GM03348 (cell line): ENCODE data around the gene BRPF1.
A peak's percentile ranks its signal among the peaks of the same experiment; 100 is the strongest.

Source experiments
- DNase-seq: peaks from one replicate; pipeline ENCODE4 v3.0.0; 2012; ENCODE audit warnings: low spot score

BRPF1 gene

DNA sequence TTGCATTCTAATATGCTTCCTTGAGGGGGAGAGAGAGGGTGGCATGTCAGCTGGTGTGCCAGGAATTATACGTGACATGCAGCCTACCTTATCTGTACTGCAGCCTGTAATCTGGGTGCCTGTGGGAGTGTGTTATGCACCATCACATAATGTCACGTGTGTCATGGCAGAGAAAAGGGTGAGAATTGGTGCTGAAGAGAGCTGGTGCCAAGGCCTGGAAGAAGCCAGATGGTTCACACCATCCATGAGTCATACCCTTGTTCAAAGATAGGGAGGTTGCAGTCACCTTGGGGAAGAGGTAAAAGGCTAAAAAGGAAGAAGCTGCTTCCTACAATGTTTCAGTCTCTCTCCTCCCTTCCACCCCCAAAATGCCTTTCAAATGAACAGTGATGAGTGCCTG is 5.3 kb downstream of the BRPF1 start:
- DNase-seq, result no peak

- DNase-seq, result no peak
These were observed 7.6 kb downstream of the BRPF1 start for GRCh38 chr3:9739181-9739580.

DNA sequence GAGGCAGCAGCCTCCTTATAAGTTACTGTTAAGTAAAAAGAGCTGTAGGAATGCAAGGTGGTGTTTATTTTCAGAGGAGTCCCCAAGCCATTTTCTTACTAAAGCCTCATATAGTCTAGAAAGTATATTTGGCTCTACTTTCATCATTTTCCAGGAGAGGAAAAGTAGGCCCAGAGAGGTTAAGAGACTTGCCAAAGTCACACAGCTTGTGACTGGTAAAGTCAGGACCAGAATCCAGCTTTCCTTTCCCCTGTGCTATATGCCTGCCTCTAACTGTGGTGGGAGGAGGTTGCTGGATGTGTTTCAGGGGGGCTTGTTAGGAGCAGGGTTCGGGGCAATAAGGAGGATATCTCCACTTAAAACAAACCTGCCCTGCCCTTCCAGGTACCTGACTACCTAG is 11.0 kb downstream of the BRPF1 start:
- no peak for DNase-seq

DNA sequence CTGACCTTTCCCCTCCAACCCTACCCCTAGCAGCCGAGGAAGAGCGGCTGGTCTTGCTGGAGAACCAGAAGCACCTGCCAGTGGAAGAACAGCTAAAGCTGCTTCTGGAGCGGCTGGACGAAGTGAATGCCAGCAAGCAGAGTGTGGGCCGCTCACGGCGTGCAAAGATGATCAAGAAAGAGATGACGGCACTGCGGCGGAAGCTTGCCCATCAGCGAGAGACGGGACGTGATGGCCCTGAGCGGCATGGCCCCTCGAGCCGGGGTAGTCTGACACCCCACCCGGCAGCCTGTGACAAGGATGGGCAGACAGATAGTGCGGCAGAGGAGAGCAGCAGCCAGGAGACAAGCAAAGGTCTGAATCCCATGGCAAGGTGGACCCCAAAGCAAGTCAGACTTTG is 12.0 kb downstream of the BRPF1 start:
- no peak for DNase-seq

DNA sequence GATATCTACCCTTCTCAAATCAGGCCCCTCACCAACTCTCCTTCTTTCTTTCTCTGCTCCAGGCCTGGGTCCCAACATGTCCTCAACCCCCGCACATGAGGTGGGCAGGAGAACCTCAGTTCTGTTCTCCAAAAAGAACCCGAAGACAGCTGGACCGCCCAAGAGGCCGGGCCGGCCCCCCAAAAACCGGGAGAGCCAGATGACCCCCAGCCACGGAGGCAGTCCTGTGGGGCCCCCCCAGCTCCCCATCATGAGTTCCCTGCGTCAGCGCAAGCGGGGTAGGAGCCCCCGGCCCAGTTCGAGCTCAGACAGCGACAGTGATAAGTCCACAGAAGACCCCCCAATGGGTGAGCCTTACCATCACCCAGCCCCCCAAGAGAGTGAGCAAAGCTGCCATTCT is 12.6 kb downstream of the BRPF1 start:
- no peak for DNase-seq

DNA sequence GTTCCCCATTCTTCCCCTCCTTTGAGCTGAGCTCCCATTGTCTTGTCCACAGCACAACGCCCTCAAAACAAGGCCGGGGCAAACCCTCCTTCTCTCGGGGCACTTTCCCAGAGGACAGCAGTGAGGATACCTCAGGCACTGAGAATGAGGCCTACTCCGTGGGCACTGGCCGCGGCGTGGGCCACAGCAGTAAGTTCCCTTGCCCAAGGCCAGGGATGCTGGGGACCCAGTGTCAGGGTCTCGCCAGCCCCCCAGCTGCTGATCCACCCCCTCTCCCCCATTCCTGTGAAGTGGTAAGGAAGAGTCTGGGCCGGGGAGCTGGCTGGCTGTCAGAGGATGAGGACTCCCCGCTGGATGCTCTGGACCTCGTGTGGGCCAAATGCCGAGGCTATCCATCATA is 14.0 kb downstream of the BRPF1 start:
- no peak for DNase-seq

DNA sequence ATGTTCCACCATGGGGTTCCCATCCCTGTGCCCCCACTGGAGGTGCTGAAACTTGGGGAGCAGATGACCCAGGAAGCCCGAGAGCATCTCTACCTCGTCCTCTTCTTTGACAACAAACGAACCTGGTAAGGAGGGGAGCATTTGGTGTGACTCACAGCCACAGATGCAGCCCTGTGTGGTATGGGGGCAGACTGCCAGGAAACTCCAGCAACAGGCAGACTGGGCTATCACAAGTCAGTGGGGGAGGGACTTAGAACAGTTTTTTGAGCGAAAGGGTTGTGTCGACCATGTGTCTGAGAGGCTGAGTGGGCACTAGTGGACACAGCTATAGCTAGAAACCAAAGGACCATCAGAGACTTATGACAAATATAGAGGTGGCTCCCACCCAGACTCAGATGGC is 14.8 kb downstream of the BRPF1 start:
- DNase-seq, result peak; percentile 36

DNA sequence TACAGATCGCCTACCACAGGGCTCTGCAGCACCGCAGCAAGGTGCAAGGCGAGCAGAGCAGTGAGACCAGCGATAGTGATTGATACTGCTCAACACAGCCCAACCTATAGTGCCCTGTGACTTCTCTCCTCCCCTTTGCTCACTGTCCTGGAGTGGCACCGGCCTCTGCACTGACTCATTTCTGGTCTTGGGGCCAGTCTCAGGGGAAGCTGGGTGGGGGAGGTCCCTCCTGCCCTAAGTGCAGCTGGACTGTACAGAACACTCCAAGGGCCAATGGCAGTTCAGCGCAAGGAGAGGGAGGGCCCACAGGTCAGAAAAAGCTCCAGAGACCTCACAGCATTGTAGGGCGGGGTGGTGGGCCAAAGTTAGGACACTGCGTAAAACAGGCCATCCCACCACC is 15.7 kb downstream of the BRPF1 start:
- DNase-seq, result no peak

DNA sequence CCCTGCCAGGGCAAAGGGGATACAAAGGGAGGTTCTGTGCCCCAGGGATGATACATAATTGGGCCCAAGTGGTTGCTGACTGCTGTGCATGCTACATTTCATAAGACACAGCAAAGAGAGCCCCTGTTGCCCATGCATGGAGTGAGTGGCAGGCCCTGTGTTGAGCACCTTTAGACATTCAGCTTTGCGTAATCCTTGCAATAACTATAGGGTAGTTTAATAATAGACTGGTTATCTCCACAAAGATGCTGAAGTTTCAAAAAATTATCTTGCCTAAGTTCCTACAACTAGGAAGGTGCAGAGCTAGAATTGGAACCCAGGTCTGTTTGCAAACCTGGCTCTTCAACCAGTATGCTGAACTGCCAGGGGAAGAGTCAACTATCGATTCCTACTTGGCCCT is 16.5 kb downstream of the BRPF1 start:
- no peak for DNase-seq

- DNase-seq, result no peak
These were observed 17.7 kb downstream of the BRPF1 start for GRCh38 chr3:9749296-9749644.

GRCh38 chr3:9749645-9750555 is 18.4 kb downstream of the BRPF1 start, which contains the start of gene OGG1:
TSS of gene OGG1 (plus strand) at chr3:9749952. CDS start at chr3:9750287, 335 bp downstream.
- DNase-seq, result peak; percentile 98

GRCh38 chr3:9750556-9751411 is 19.2 kb downstream of the BRPF1 start:
- peak; percentile 32 for DNase-seq

GRCh38 chr3:9754678-9755077 is 23.1 kb downstream of the BRPF1 start:
- DNase-seq, result no peak

DNA sequence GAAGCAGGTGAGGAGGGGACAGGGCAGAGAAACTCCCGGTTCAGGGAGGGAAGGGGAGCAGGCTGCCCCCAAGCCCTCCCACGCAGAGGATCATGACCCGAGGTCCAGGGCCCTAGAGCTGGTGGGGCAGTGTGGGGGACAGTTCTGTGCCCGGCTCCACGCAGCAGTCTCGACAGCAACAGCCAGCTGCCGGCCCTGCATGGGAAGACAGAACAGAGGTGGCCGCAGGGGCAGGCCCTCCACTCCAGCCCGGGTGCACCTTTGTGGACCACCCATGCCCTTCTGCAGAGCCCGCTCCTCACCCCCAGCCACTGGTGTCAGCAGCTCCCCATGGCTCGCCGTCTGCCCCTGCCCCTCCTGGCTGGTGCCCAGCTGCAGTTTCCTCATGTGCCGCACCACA is 25.9 kb downstream of the BRPF1 start:
- no peak for DNase-seq

DNA sequence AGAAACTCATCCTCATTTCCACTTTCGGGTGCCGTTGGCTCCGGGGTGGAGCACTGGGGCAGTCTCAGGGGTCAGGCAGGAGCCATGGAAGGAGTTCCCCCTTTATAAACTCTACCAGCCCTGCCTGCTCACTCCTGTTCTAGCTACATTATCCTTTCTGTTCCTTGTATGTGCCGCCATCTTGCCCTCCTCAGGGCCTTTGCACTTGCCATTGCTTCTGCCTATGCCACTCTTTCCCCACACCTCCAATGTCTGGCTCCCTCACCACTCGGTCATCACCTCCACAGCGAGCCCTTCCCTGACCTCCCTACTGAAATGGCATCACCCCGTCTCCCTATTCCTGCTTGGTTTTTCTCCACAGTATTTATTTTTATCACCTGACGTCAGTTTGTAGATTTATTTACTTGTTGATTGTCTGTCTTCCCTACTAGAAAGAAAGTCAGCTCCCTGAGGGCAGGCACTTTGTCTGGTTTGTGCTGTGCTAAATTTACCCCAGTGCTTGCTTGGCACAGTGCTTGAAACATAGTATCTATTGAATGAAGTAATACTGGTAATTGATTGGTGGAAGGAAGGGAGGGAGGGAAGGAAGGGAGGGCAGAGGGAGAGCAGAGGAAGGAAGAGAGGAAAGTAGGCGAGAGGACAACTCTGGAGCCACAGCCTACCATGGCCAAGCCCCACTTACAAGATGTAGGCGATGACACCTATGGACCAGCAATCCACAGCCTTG is 29.4 kb downstream of the BRPF1 start:
- no peak for DNase-seq

DNA sequence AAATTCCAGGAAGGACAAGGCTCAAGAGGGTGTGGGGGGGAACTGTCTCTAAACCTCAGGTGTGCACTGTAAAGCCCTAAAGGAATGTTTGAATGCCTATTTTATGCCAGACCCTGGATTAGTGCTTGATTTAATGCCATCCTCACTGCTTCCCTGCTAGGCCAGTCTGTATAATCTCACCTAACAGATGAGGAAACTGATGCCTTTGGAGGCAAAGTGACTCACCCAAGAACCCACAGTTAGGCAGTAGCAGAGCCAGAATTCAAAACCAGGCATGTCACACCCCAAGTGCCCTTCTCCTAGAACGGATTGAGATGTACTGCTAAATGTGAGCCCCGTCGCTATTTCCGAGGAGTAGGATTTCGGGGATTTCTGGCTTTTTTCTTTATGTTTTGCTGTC is 30.4 kb downstream of the BRPF1 start:
- no peak for DNase-seq

- DNase-seq, result no peak
These were observed 31.3 kb downstream of the BRPF1 start for GRCh38 chr3:9762871-9763270.

GRCh38 chr3:9765865-9766264 is 34.3 kb downstream of the BRPF1 start:
- DNase-seq, result no peak

DNA sequence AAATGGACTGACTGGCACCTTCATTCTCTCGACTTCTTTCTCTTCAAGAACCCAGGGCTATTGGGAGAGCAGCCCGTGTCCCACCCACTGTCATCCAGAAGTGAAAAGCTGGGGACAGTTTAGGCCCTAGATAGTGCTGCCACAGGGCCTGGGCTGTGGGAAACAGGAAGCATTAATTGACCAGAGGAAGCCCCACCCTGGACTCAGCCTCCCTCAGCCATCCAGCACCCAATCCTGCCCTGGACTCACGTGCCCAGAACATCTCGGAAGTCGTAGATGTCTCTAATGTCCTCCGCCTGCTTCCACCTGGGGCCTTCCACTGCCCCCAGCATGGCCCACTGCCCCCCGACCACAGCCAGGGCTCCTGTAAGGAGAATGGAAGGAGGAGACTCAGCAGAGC is 35.9 kb downstream of the BRPF1 start:
- DNase-seq, result no peak

DNA sequence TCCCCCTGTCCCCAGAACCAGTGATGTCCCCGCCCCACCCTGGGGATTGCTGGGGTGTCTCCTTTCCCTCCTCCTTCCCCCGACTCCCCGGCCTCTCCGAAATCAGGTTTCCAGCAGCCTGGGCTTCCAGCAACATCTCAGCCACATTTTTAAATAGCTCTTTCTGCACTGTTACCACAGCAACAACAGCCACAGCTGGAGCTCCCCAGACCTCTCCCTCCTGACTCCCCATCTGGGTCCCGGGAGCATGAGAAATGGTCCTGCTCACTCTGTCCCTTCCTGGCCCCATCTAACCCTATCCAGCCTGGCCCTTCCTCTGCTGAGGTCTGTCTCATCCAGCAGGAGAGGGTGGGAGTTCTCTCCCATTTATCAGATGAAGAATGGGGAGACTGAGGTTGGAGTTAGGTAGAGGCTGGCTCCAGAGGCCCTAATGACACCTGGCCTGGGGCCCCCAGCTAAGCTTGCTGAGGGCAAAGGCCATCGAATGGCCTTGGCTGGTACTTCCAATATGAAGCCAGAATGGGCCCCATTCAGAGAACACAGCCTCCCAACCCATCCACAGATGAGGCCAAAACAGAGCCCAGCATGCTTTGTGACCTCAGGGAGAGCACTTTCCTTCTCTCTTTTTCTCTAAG is 36.7 kb downstream of the BRPF1 start:
- DNase-seq, result no peak

- no peak for DNase-seq
These were observed 37.5 kb downstream of the BRPF1 start for GRCh38 chr3:9769012-9769411.
